Breast epithelium (tissue), 3 donors: ENCODE measurements around the gene ATP9A.

ENCODE experiments used
- POLR2A ChIP-seq: fragments of 450-650 bp; IDR thresholded peaks from one replicate; pipeline ENCODE4 v1.6.1; 2016; ENCODE audit warnings: antibody characterized with exemption, mild to moderate bottlenecking, moderate library complexity
- POLR2AphosphoS5 ChIP-seq, 3 donors: sonication (generic); formaldehyde crosslinking; IDR thresholded peaks; one replicate each; pipeline ENCODE4 v1.6.1; 2017; ENCODE audit warnings: antibody characterized with exemption in 3 of 3
- TF ChIP-seq, protein P1 (sequence below), 3 donors: fragments of 450-650 bp; IDR thresholded peaks; one replicate each; pipeline ENCODE4 v1.5.1; 2016 to 2017; ENCODE audit warnings: antibody characterized with exemption in 3 of 3, mild to moderate bottlenecking in 3 of 3, moderate library complexity in 3 of 3

DNA sequence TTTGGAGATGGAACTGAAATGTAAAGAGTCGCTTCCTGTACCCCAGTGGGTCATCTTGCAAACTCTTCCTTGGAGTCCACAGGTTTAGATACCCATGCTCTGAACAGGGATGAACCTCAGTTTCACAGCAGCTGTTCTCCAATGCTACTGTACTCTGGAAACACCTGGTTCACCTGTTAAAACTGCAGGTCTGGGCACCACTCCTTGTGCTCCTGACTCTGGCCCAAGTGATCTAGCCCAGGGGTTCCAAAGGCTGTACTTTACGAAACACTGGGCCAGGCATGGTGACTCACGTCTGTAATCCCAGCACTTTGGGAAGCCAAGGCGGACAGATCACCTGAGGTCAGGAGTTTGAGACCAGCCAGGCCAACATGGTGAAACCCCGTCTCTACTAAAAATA, 102.1 kb downstream of the ATP9A start:
- TF ChIP-seq, protein P1, sequence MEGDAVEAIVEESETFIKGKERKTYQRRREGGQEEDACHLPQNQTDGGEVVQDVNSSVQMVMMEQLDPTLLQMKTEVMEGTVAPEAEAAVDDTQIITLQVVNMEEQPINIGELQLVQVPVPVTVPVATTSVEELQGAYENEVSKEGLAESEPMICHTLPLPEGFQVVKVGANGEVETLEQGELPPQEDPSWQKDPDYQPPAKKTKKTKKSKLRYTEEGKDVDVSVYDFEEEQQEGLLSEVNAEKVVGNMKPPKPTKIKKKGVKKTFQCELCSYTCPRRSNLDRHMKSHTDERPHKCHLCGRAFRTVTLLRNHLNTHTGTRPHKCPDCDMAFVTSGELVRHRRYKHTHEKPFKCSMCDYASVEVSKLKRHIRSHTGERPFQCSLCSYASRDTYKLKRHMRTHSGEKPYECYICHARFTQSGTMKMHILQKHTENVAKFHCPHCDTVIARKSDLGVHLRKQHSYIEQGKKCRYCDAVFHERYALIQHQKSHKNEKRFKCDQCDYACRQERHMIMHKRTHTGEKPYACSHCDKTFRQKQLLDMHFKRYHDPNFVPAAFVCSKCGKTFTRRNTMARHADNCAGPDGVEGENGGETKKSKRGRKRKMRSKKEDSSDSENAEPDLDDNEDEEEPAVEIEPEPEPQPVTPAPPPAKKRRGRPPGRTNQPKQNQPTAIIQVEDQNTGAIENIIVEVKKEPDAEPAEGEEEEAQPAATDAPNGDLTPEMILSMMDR (IDR thresholded peaks at IDR 0.05), result no peak
- TF ChIP-seq POLR2A (no peak), POLR2AphosphoS5 (IDR thresholded peaks at IDR 0.05) (no peak)
